Measurements from ENCODE around the gene SV2C.
"Not testable (repeated sequence)": the region's sequence is repeated elsewhere in the genome, so short reads cannot be mapped to it uniquely, and the experiment has no call there.

Gene SV2C

GRCh38 chr5:76294573-76294972 is 211.4 kb downstream of the SV2C start:
- peak; percentile 13 for DNase-seq (ENCODE audit: low read depth, low spot score)

DNA sequence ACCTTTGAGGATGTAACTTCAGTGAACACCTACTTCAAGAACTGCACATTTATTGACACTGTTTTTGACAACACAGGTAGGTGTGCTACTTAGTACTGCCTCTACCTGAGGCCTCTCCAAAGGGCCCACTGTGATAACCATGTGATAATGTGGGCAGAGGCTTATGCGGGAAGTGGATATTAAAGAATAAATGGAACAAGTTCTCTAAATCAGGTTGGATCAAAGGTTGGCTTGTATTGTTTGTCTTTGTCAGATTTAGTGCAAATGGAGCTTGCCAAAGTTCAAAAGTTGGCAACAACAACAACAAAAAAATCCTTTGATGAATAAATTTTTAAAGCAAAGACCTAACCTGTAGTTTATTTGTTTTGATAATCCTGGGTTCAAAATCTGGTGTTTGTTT is 215.7 kb downstream of the SV2C start:
- no peak for DNase-seq (ENCODE audit: low read depth, low spot score)

DNA sequence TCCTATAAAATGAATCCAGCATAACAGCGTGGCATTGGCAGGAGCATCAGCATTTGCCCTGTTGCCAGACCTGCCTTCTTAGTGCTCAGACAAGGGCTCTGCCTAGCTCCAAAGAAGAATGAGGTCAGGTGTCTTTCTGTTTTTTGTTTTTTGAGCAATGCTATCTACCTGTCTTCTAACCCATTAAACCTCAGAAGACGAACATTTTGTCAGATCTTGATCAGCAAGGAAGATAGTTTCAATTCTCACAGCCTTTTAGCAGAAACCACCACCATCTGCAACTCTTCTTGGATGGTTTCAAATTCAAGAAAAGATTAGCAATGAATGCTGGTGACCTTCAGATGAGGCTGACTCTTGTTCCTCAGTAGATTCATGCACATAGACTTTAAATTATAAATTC is 216.4 kb downstream of the SV2C start:
- DNase-seq (ENCODE audit: low read depth, low spot score), result no peak

GRCh38 chr5:76301932-76302331 is 218.7 kb downstream of the SV2C start:
- DNase-seq (ENCODE audit: low read depth, low spot score), result not testable (repeated sequence)

DNA sequence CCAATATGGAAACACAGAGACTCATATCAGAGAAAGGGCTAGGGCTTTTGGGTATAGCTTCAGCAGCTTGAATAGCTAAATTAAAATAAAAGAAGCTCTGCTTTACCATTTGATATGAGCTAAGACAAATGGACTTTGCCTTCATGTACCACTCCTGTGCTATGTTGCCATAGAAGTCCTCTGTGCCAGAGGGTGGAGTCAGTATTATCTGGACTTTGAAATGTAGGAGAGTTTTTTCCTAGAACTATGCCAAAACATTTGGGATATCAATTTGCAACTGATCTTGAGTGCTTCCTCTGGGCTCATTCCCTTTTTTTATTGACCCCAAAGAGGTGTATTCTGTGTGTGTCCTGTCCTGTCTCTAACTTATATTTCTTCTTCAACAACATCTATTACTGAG is 219.5 kb downstream of the SV2C start:
- DNase-seq (ENCODE audit: low read depth, low spot score), result not testable (repeated sequence)

DNA sequence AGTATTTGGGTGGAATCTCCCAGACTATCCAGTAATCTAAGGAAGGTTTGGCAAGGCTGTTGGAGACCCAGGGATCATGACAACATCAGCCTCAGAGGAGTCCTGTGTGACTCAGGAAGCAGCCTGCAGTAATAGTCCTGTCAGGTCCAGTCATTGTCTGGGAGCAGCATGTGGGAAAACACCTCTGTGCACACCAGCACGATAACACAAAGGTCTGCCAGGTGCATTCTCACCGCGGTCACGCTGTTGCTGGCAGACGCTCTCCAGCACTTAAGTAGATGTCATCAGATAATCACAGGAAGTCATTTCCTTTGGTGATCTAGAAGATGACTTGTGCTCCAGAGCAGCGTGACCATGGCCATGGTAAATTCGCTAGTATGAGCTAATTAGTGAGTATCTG is 220.7 kb downstream of the SV2C start:
- no peak for DNase-seq (ENCODE audit: low read depth, low spot score)

DNA sequence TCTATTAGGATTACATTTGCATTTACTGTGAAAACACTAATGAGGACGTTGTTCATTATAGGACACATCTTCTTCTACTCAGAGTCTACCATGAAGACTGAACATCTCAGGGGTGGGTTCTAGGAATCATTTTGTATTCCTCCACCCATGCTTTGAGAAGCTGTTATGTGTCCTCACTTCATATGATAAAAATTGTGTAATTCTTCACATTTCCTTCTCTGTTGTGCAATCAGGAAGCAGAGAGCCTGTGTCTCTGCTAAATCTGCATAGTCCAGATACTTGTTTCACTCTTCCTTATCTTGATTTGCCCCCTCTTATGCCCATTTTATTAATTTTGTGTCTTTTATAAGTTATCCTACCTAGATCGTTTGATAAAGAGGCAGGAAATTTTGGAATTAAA is 222.1 kb downstream of the SV2C start:
- no peak for DNase-seq (ENCODE audit: low read depth, low spot score)

- no peak for DNase-seq (ENCODE audit: low read depth, low spot score)
These were observed 222.6 kb downstream of the SV2C start for GRCh38 chr5:76305775-76306174.

- no peak for DNase-seq (ENCODE audit: low read depth, low spot score)
These were observed 227.0 kb downstream of the SV2C start for GRCh38 chr5:76310208-76310607.

DNA sequence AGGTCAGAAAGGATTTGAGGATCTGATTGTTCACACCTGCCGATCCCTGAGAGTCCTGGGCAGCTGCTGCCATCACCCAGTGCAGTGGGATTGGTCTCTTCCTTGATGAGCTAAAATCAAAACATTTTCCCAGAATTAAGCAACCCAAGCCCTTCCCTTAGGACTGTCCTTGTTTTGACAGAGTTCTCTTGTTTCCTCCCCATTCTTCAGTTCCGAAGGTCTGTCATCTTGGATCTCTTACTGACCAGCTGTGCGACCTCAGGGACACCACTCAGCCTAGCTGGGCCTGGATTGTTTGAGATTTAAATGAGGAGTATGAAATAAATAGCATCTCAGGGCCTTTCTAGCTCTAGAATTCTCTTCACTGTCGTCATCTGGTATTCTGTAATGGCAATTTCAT is 229.6 kb downstream of the SV2C start:
- no peak for DNase-seq (ENCODE audit: low read depth, low spot score)

DNA sequence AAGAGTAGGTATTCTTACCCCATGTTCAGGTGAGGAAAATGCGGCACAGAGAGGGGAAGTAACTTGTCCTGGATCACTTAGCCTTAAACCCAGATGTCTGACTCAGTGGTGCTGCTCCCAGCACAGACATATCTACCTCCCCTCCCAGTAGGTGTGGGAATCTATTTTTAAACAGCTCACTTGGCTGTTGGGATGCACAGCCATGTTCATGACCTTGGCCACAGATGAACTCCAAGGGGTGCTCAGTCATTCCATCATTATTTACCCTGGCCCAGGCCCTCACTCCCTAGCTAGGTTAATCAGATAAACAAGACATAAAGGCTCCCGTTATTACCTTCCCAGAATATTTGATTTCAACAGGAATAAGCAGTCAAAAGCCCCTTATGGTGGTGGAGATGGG is 231.5 kb downstream of the SV2C start:
- DNase-seq (ENCODE audit: low read depth, low spot score), result no peak

- DNase-seq (ENCODE audit: low read depth, low spot score), result no peak
These were observed 236.5 kb downstream of the SV2C start for GRCh38 chr5:76319673-76320072.

GRCh38 chr5:76323494-76323893 is 240.3 kb downstream of the SV2C start:
- DNase-seq (ENCODE audit: low read depth, low spot score), result not testable (repeated sequence)

DNA sequence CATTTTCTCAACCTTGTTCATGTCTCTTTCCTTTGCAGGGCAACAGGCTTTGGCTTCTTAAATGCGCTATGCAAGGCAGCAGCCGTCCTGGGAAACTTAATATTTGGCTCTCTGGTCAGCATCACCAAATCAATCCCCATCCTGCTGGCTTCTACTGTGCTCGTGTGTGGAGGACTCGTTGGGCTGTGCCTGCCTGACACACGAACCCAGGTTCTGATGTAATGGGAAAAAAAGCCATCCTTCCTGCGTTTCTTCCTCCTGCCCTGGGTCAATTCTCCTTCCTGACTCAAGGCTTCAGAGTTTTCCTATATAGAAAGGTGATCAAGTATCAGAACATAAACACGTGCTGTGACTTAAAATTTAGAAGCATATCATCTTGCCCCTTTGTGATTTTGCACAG is 242.1 kb downstream of the SV2C start:
- no peak for DNase-seq (ENCODE audit: low read depth, low spot score)

DNA sequence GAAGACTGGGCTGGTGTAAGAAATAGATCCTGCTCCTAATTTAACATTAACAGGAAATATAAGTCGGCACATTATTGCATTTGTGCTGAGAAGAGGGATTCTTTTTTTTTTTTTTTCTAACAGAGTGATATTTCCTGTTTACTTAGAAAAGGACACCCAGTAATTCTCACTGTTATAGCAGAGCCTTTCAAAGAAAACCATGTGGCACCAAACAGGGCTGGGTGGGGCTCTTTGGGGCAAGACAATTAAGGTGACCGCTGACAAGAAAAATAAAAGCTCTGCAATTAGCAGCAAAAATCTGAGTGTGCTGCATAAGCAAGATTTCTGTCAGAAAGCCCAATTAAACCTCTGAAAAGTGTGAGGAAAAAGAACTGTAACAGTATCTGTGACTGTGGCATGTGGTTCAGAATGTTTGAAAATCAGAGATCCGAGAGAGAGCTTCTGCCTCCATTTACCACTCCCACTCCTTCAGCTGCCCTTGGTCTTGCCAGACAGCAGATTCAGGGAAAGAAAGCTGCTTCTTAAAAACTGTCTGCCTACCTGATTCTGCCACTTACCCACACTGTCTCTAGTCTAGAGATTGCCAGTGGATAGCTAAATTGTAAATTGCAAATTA is 242.8 kb downstream of the SV2C start:
- DNase-seq (ENCODE audit: low read depth, low spot score), result no peak

GRCh38 chr5:76326577-76327302 is 243.6 kb downstream of the SV2C start:
- DNase-seq (ENCODE audit: low read depth, low spot score), result peak; percentile 6

DNA sequence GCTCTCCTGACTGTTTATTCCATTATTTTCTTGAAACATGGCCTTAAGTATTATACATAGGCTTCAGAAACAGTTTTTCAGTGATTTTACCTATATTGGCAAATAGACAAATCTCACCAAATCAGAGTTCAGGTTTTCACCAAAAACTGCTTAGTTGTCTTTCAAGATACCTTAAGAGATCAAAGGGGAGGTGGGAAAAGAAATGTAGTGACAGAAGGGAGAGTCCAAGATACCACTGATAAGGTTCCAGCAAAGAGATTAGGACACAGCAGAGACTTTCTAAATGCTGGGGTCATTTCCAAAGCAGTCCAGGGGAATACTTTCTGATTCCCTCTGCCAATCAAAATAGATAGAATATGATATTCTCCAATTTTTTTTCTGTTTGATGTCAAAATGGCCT is 246.2 kb downstream of the SV2C start:
- no peak for DNase-seq (ENCODE audit: low read depth, low spot score)

DNA sequence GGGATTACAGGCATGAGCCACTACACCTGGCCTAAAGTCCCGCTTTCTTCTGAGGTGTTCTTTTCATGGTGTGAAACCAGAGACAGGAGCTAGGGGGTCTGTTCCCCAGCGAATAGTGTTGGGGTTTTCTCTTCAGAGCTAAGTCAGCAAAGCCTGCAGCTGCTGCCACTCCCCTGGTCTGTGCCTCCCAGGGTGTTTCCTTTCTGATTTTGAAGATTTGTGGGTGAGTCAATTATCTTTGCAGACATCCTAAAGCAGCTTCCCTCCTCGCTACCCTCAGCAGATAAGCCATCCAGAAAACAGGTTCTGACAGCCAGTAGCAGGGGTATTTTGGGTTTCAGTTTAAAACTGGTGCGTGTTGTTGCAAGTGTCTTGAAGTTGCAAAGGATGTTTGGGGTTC is 247.9 kb downstream of the SV2C start:
- DNase-seq (ENCODE audit: low read depth, low spot score), result no peak

DNA sequence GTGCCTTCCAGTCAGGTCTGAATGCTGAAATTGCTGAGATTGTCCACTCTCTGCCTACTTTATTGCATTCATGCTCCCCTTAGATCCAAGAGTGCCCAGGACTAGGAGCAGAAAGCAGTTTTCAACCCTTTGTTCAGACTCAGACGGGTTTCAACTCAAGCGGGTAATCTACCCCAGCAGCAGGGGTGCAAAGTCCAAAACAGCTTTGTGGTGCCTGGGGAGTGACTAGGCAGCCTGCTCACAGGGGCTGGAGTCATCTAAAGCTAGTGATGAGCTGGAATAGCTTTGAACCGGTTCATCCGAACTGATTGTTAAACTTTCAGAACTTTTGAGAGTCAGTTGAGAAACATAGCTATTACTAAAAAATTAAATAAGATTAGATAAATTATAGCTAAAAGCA is 248.9 kb downstream of the SV2C start:
- no peak for DNase-seq (ENCODE audit: low read depth, low spot score)

GRCh38 chr5:76332611-76333205 is 249.5 kb downstream of the SV2C start:
- DNase-seq (ENCODE audit: low read depth, low spot score), result no peak

DNA sequence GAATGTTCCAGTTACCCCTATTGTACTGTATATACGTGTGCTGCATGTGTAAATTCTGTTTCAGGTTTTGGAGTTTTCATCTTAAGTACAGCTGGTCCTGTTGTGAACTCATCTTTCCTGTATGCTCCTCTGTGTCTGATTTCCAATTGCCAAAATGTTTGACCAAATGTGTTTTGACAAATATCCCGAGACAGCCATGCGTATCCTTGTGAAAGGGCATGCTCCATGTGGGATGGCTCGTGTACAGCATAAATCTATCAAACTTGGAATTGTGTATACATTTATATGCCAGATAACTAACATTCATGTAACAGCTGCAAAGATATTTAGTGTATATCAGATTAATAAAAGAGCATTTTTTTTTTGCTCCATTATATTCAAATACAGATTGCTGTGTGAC is 250.4 kb downstream of the SV2C start:
- no peak for DNase-seq (ENCODE audit: low read depth, low spot score)

DNA sequence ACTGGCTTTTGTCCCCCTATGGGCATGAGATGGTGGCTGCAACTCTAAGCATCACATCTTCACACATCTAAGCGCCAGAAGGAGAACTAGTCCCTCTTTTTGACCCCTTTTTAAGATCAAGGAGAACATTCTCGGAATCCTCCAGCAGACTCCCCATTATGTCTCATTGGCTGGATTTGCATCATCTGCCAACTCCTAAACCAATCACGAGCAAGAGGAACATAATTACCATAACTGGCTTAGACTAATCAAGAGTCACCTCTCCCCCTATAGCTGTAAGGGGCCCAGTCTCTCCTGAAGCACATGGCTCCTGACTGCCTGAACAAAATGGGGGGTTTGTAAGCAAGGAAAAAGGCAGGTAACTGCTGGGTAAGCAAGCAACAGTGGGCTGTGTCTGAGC is 251.4 kb downstream of the SV2C start:
- DNase-seq (ENCODE audit: low read depth, low spot score), result no peak

GRCh38 chr5:76335451-76335850 is 252.3 kb downstream of the SV2C start:
- not testable (repeated sequence) for DNase-seq (ENCODE audit: low read depth, low spot score)

Measured in astrocyte of the hippocampus (primary cell).